ENCODE data around the gene MRPL37. TPM values are rescaled to one million over a fixed set of nuclear protein-coding genes. Genes with fewer than 3 reads are reported as not detected.

MRPL37 gene
- 100 to 1,000 TPM in 3 of 4 donors, 10 to 100 TPM in 1; 89.6 to 109 (median 102) TPM for total RNA-seq
- 100 to 1,000 TPM in 1 of 3 donors, 10 to 100 TPM in 2; 68.9 to 100 (median 87.5) TPM for polyA plus RNA-seq
- long read RNA-seq, donor 1, transcript MRPL37-202 (7 exons, 1,483 nt), result major isoform, 35 of 60 reads
- long read RNA-seq, donor 1, partial matches to known transcripts, result 23 of 60 reads
- long read RNA-seq, donor 1, other reads (novel, unspliced or antisense), result 1 of 60 reads
- long read RNA-seq, donor 2, transcript MRPL37-202 (7 exons, 1,483 nt), result major isoform, 91 of 132 reads
- long read RNA-seq, donor 2, partial matches to known transcripts, result 35 of 132 reads
- long read RNA-seq, donor 2, other reads (novel, unspliced or antisense), result 6 of 132 reads

- Histone ChIP-seq H3K27ac (peak within 1 kb of the TSS; percentile 80), H3K9me3 (no peaks in the 10 kb centered on the region)
These were observed at the start of gene MRPL37, which contains the start of gene CYB5RL for GRCh38 chr1:54199765-54200518. Gene MRPL37 (plus strand): TSS chr1:54200167. CDS start chr1:54200244, 77 bp downstream. Gene CYB5RL (minus strand): TSS chr1:54200030. CDS start chr1:54195616, 4,414 bp downstream.

GRCh38 chr1:54151013-54151412 lies 49.0 kb upstream of the MRPL37 start:
- H3K4me3 ChIP-seq, result no peak overlapping the region
- no peaks in the 10 kb centered on the region for H3K36me3 ChIP-seq (ENCODE audit: insufficient read depth in 1 of 2, low read depth in 1 of 2)
- no peak for TF ChIP-seq CTCF (IDR thresholded peaks at IDR 0.05)
- intact Hi-C loops (cut with DNase I), result no loop called here
- H3K27ac ChIP-seq, result no peak overlapping the region
- H3K9me3 ChIP-seq, result no peaks in the 10 kb centered on the region
- 78 to 82% (median 79%) methylated on average over 5 of the region's 5 CpGs for WGBS, 3 donors
- DNase-seq, result no peak
- no peaks in the 10 kb centered on the region for H3K27me3 ChIP-seq (ENCODE audit: insufficient read depth in 3 of 3, low read length in 2 of 3)
- ATAC-seq, result no peak
- H3K4me1 ChIP-seq, result peaks cover 15% of the 10 kb centered on the region

More at GRCh38 chr1:54199765-54200518, at the start of gene MRPL37, which contains the start of gene CYB5RL:
- H3K27me3 ChIP-seq (ENCODE audit: insufficient read depth in 3 of 3, low read length in 2 of 3), result no peaks in the 10 kb centered on the region
- peak; percentile 96 to 100 (median 99) for ATAC-seq
- peak within 1 kb of the TSS; percentile 79 for H3K4me3 ChIP-seq
- H3K4me1 ChIP-seq, result peaks cover 20% of the 10 kb centered on the region
- no peak for TF ChIP-seq CTCF (IDR thresholded peaks at IDR 0.05)
- WGBS, 3 donors, result 0% methylated on average over 47 to 51 of the region's 51 CpGs
- peaks cover 2 to 25% of the 10 kb centered on the region in 2 donors for H3K36me3 ChIP-seq (ENCODE audit: insufficient read depth in 1 of 2, low read depth in 1 of 2)
- peak; percentile 88 to 93 for DNase-seq
- intact Hi-C loops (cut with DNase I), result loop anchor here (5.0 to 10.0 kb wide), 4 partner anchors 78 to 282 kb away; no protein-coding TSS in a partner anchor

- peak within 1 kb of the TSS; percentile 36 for H3K4me3 ChIP-seq
- H3K9me3 ChIP-seq, result no peaks in the 10 kb centered on the region
- no peaks in the 10 kb centered on the region for H3K27me3 ChIP-seq (ENCODE audit: insufficient read depth in 3 of 3, low read length in 2 of 3)
- H3K4me1 ChIP-seq, result peaks cover 15% of the 10 kb centered on the region
- 88 to 96% (median 89%) methylated on average over 5 of the region's 5 CpGs for WGBS, 3 donors
- ATAC-seq (no peak), DNase-seq (no peak)
- H3K27ac ChIP-seq, result peak within 1 kb of the TSS; percentile 60
- TF ChIP-seq CTCF (IDR thresholded peaks at IDR 0.05), result no peak
- no peaks in the 10 kb centered on the region for H3K36me3 ChIP-seq (ENCODE audit: insufficient read depth in 1 of 2, low read depth in 1 of 2)
- intact Hi-C loops (cut with DNase I), result no loop called here
These were observed 47.3 kb upstream of the MRPL37 start, which contains the start of gene CDCP2 for GRCh38 chr1:54152696-54153095. Gene CDCP2 (minus strand): TSS chr1:54153000. CDS start chr1:54152922, 78 bp downstream.

GRCh38 chr1:54153535-54154439 lies 46.2 kb upstream of the MRPL37 start:
- no peaks in the 10 kb centered on the region for H3K36me3 ChIP-seq (ENCODE audit: insufficient read depth in 1 of 2, low read depth in 1 of 2)
- no peak for TF ChIP-seq CTCF (IDR thresholded peaks at IDR 0.05)
- ATAC-seq (peak; percentile 92 to 98 (median 96)), DNase-seq (peak; percentile 79 to 88)
- peaks cover 15% of the 10 kb centered on the region for H3K4me1 ChIP-seq
- intact Hi-C loops (cut with DNase I), result no loop called here
- no peaks in the 10 kb centered on the region for H3K9me3 ChIP-seq
- H3K27ac ChIP-seq, result peak overlapping the region; percentile 68
- H3K4me3 ChIP-seq, result peak overlapping the region; percentile 36
- 22 to 35% (median 25%) methylated on average over 19 of the region's 19 CpGs for WGBS, 3 donors
- H3K27me3 ChIP-seq (ENCODE audit: insufficient read depth in 3 of 3, low read length in 2 of 3), result no peaks in the 10 kb centered on the region

All from psoas muscle (tissue), 8 donors.